Measurements from ENCODE around the gene SLC26A4. TPM values are rescaled to one million over a fixed set of nuclear protein-coding genes. Genes with fewer than 3 reads are reported as not detected.

Gene SLC26A4
- total and polyA plus RNA-seq, 9 of the 15 experiments (the other 6 are each of a cell fraction or from before 2014, with no cell fraction given), result 0.09 to 1.2 (median 0.33) TPM

DNA sequence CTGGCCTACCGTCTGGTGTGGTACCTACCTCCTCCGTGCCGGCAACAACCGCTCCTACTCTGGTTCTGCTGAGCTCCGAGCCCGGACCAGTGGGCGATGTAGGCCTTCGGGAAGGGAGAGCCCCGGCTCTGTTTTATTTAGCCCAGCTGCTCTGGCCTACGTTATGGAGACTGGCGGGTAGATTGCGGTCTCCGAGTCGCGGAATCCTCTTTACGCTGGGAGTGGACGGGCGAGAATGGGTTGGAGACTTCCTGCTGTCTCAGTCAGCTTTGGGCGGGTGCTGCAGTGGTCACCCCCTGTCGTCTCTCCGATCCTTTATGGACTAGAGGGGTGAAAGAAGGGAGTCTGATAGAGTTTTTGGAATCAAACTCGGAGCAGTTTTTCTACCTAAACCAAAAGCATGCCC is 83.7 kb downstream of the SLC26A4 start (continued):
- TF ChIP-seq, protein P1, sequence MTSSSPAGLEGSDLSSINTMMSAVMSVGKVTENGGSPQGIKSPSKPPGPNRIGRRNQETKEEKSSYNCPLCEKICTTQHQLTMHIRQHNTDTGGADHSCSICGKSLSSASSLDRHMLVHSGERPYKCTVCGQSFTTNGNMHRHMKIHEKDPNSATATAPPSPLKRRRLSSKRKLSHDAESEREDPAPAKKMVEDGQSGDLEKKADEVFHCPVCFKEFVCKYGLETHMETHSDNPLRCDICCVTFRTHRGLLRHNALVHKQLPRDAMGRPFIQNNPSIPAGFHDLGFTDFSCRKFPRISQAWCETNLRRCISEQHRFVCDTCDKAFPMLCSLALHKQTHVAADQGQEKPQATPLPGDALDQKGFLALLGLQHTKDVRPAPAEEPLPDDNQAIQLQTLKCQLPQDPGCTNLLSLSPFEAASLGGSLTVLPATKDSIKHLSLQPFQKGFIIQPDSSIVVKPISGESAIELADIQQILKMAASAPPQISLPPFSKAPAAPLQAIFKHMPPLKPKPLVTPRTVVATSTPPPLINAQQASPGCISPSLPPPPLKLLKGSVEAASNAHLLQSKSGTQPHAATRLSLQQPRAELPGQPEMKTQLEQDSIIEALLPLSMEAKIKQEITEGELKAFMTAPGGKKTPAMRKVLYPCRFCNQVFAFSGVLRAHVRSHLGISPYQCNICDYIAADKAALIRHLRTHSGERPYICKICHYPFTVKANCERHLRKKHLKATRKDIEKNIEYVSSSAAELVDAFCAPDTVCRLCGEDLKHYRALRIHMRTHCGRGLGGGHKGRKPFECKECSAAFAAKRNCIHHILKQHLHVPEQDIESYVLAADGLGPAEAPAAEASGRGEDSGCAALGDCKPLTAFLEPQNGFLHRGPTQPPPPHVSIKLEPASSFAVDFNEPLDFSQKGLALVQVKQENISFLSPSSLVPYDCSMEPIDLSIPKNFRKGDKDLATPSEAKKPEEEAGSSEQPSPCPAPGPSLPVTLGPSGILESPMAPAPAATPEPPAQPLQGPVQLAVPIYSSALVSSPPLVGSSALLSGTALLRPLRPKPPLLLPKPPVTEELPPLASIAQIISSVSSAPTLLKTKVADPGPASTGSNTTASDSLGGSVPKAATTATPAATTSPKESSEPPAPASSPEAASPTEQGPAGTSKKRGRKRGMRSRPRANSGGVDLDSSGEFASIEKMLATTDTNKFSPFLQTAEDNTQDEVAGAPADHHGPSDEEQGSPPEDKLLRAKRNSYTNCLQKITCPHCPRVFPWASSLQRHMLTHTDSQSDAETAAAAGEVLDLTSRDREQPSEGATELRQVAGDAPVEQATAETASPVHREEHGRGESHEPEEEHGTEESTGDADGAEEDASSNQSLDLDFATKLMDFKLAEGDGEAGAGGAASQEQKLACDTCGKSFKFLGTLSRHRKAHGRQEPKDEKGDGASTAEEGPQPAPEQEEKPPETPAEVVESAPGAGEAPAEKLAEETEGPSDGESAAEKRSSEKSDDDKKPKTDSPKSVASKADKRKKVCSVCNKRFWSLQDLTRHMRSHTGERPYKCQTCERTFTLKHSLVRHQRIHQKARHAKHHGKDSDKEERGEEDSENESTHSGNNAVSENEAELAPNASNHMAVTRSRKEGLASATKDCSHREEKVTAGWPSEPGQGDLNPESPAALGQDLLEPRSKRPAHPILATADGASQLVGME (CRISPR knock-in tag; IDR thresholded peaks at IDR 0.05), result peak; percentile 79
- TF ChIP-seq, protein P2, sequence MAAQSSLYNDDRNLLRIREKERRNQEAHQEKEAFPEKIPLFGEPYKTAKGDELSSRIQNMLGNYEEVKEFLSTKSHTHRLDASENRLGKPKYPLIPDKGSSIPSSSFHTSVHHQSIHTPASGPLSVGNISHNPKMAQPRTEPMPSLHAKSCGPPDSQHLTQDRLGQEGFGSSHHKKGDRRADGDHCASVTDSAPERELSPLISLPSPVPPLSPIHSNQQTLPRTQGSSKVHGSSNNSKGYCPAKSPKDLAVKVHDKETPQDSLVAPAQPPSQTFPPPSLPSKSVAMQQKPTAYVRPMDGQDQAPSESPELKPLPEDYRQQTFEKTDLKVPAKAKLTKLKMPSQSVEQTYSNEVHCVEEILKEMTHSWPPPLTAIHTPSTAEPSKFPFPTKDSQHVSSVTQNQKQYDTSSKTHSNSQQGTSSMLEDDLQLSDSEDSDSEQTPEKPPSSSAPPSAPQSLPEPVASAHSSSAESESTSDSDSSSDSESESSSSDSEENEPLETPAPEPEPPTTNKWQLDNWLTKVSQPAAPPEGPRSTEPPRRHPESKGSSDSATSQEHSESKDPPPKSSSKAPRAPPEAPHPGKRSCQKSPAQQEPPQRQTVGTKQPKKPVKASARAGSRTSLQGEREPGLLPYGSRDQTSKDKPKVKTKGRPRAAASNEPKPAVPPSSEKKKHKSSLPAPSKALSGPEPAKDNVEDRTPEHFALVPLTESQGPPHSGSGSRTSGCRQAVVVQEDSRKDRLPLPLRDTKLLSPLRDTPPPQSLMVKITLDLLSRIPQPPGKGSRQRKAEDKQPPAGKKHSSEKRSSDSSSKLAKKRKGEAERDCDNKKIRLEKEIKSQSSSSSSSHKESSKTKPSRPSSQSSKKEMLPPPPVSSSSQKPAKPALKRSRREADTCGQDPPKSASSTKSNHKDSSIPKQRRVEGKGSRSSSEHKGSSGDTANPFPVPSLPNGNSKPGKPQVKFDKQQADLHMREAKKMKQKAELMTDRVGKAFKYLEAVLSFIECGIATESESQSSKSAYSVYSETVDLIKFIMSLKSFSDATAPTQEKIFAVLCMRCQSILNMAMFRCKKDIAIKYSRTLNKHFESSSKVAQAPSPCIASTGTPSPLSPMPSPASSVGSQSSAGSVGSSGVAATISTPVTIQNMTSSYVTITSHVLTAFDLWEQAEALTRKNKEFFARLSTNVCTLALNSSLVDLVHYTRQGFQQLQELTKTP (IDR thresholded peaks at IDR 0.05; ENCODE audit: low read depth in 1 of 2, partially characterized antibody in 2 of 2), result no peak
- TF ChIP-seq, protein P3, sequence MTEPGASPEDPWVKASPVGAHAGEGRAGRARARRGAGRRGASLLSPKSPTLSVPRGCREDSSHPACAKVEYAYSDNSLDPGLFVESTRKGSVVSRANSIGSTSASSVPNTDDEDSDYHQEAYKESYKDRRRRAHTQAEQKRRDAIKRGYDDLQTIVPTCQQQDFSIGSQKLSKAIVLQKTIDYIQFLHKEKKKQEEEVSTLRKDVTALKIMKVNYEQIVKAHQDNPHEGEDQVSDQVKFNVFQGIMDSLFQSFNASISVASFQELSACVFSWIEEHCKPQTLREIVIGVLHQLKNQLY (CRISPR knock-in tag; conservative IDR thresholded peaks at IDR 0.05), result no peak; a peak in 1 of 4 replicates
- TF ChIP-seq, protein P4, sequence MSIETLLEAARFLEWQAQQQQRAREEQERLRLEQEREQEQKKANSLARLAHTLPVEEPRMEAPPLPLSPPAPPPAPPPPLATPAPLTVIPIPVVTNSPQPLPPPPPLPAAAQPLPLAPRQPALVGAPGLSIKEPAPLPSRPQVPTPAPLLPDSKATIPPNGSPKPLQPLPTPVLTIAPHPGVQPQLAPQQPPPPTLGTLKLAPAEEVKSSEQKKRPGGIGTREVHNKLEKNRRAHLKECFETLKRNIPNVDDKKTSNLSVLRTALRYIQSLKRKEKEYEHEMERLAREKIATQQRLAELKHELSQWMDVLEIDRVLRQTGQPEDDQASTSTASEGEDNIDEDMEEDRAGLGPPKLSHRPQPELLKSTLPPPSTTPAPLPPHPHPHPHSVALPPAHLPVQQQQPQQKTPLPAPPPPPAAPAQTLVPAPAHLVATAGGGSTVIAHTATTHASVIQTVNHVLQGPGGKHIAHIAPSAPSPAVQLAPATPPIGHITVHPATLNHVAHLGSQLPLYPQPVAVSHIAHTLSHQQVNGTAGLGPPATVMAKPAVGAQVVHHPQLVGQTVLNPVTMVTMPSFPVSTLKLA (conservative IDR thresholded peaks at IDR 0.05), result no peak
- TF ChIP-seq ZC3H11A (IDR thresholded peaks at IDR 0.05; ENCODE audit: low read depth, low read length) (no peak), ZNF224 (CRISPR knock-in tag; IDR thresholded peaks at IDR 0.05) (0 out of 2 replicates have a peak, but pooled peaks have one; percentile 38), STAT5A (IDR thresholded peaks at IDR 0.05; ENCODE audit: borderline replicate concordance, low read length) (no peak), LEF1 (IDR thresholded peaks at IDR 0.05) (no peak), PTBP1 (IDR thresholded peaks at IDR 0.05; ENCODE audit: low read depth, low read length) (0 out of 2 replicates have a peak, but pooled peaks have one; percentile 59), TEAD4 (IDR thresholded peaks at IDR 0.05; ENCODE audit: low read length) (no peak), TEAD4 (CRISPR knock-in tag; IDR thresholded peaks at IDR 0.05; ENCODE audit: borderline replicate concordance) (0 out of 2 replicates have a peak, but pooled peaks have one; percentile 67)
